ENCODE results near the gene KRT85.

GRCh38 chr12:52347016-52347415, 20.3 kb downstream of the KRT85 start:
- TF ChIP-seq CTCF (conservative IDR thresholded peaks at IDR 0.05), result no peak
- TF ChIP-seq EZH2 (IDR thresholded peaks at IDR 0.05; ENCODE audit: low read depth), result no peak

All from PC-9 (cell line).